Tibial artery (tissue), 4 donors: Measurements from ENCODE around the gene NPFFR1.

Experiments
- DNase-seq, 2 donors: peaks; one replicate each; pipeline ENCODE4 v3.0.0-alpha.2; 2019
- H3K27ac ChIP-seq, 2 donors: fragments of 200-600 bp; sonication (generic) in 1 of 2; 1 replicate in 1 of 2; 2 replicates in 1 of 2; pipeline ENCODE4 v1.5.1; 2018 to 2019; ENCODE audit warnings: mild to moderate bottlenecking in 1 of 2
- H3K27me3 ChIP-seq, 2 donors: fragments of 200-600 bp; sonication (generic) in 1 of 2; one replicate each; pipeline versions ENCODE4 v1.5.1 to v1.6.0; 2016 to 2019
- H3K36me3 ChIP-seq, 3 donors: fragments of 200-600 bp; sonication (generic) in 2 of 3; one replicate each; pipeline ENCODE4 v1.5.1; 2016 to 2019; ENCODE audit warnings: mild to moderate bottlenecking in 2 of 3
- H3K4me1 ChIP-seq, 4 donors: fragments of 200-600 bp; sonication (generic) in 2 of 4; 1 replicate in 3 of 4; 2 replicates in 1 of 4; pipeline ENCODE4 v1.5.1; 2016 to 2019
- H3K4me3 ChIP-seq, 2 donors: fragments of 200-600 bp; sonication (generic) in 1 of 2; 1 replicate in 1 of 2; 2 replicates in 1 of 2; pipeline ENCODE4 v1.5.1; 2018 to 2019; ENCODE audit warnings: mild to moderate bottlenecking in 2 of 2
- H3K9me3 ChIP-seq, 3 donors: fragments of 200-600 bp; sonication (generic) in 1 of 3; one replicate each; pipeline ENCODE4 v1.5.1; 2016 to 2019
- CTCF ChIP-seq, 2 experiments: fragments of 200-600 bp in 1 of 2; fragments of 450-650 bp in 1 of 2; IDR thresholded peaks; one replicate each; pipeline ENCODE4 v1.5.1; 2017 to 2019; ENCODE audit warnings: antibody characterized with exemption in 2 of 2, mild to moderate bottlenecking in 1 of 2, moderate library complexity in 1 of 2
- intact Hi-C: fragments of 100-400 bp; cut with DNase I; formaldehyde crosslinking; loops from one replicate; pipeline ENCODE4 v1.15.0; 2023; ENCODE audit warnings: low total_unique reads

Gene NPFFR1

GRCh38 chr10:70206762-70207161, 77.0 kb downstream of the NPFFR1 start:
- no peak for TF ChIP-seq CTCF (IDR thresholded peaks at IDR 0.05)
- DNase-seq: no peak
- Histone ChIP-seq H3K4me1 (no peaks in the 10 kb centered on the region), H3K27me3 (no peaks in the 10 kb centered on the region), H3K9me3 (no peaks in the 10 kb centered on the region), H3K4me3 (no peak overlapping the region), H3K36me3 (peaks cover 41 to 88% (median 79%) of the 10 kb centered on the region in 3 donors), H3K27ac (no peak overlapping the region)
- intact Hi-C loops: no loop called here

GRCh38 chr10:70201105-70201504, 82.7 kb downstream of the NPFFR1 start:
- Histone ChIP-seq H3K4me1 (no peaks in the 10 kb centered on the region), H3K27me3 (no peaks in the 10 kb centered on the region), H3K27ac (no peak overlapping the region), H3K9me3 (no peaks in the 10 kb centered on the region), H3K36me3 (peaks cover 46 to 63% (median 57%) of the 10 kb centered on the region in 3 donors), H3K4me3 (no peak overlapping the region)
- intact Hi-C loops: no loop called here
- TF ChIP-seq CTCF (IDR thresholded peaks at IDR 0.05): no peak
- DNase-seq: no peak

GRCh38 chr10:70198696-70199466, 84.9 kb downstream of the NPFFR1 start:
- TF ChIP-seq CTCF (IDR thresholded peaks at IDR 0.05): no peak
- no peak overlapping the region for H3K27ac ChIP-seq
- intact Hi-C loops: no loop called here
- no peaks in the 10 kb centered on the region for H3K9me3 ChIP-seq
- peaks cover 33 to 42% (median 37%) of the 10 kb centered on the region in 3 donors for H3K36me3 ChIP-seq
- peaks cover 0 to 10% (median 0%) of the 10 kb centered on the region in 4 donors for H3K4me1 ChIP-seq
- no peak for DNase-seq
- H3K27me3 ChIP-seq: no peaks in the 10 kb centered on the region
- no peak overlapping the region for H3K4me3 ChIP-seq
